ENCODE results near the gene ACOXL.
"Not testable (repeated sequence)": the region's sequence is repeated elsewhere in the genome, so short reads cannot be mapped to it uniquely, and the experiment has no call there.

ACOXL gene

DNA sequence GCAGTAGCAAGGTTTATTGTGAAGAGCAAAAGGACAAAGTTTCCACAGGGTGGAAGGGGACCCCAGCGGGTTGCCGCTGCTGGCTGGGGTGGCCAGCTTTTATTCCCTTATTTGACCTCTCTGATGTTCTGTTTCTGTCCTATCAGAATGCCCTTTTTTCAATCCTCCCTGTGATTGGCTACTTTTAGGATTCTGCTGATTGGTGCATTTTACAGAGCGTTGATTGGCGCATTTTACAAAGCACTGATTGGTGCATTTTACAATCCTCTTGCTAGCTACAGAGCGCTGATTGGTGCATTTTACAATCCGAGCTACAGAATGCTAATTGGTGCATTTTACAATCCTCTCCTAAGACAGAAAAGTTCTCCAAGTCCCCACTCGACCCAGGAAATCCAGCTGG lies 123.5 kb downstream of the ACOXL start:
- DNase-seq (ENCODE audit: low spot score): not testable (repeated sequence)

DNA sequence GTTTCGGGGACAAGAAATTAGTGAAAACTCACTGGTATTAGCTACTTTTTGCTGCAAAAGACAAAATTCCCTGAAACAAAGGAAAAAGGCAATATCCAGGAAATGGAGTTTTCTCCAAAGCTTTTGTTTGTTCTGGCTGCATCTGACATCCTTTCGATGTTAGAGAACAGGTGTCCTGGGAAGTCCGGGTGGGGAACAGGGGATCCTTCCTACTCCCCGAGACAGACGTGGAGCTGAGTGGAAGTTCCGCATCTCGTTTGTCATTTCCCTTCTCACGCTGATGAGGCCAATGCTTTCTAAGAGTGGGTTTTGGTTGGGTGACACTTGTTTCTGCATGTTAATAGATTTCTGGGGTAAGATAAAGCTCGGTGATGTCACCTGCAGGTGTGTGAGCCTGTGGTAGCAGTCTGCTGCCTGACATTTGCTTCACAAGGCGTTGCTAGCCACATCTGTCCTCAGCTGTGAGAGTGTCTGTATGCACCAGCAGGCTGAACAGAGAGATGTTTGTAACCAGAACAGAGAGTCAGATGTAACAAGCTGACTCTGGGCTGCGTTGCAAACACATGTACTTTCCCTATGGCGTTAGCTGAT lies 125.9 kb downstream of the ACOXL start:
- peak; percentile 84 for DNase-seq (ENCODE audit: low spot score)

- no peak for DNase-seq (ENCODE audit: low spot score)
These were observed 126.8 kb downstream of the ACOXL start for GRCh38 chr2:110858993-110859701.

DNA sequence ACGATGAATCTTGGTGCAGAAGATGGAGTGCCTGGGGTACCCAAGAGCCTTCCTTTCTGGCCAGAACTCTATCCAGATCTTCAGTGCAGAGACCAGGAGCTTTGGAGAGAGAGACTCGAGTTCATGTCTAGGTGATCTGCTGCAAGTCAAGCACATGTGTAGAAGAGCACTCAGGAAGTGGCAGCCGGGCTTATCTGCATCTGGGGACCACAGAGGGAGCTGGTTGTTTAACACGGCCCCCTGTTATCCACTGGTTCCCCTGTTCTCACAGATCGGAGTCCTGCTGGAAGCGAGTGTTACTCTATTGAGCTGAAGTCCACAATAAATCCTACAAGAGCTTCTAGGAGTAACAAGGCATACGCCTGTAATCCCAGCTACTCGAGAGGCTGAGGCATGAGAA lies 128.3 kb downstream of the ACOXL start:
- DNase-seq (ENCODE audit: low spot score): no peak

GRCh38 chr2:110861616-110862260 lies 129.4 kb downstream of the ACOXL start:
- no peak for DNase-seq (ENCODE audit: low spot score)

DNA sequence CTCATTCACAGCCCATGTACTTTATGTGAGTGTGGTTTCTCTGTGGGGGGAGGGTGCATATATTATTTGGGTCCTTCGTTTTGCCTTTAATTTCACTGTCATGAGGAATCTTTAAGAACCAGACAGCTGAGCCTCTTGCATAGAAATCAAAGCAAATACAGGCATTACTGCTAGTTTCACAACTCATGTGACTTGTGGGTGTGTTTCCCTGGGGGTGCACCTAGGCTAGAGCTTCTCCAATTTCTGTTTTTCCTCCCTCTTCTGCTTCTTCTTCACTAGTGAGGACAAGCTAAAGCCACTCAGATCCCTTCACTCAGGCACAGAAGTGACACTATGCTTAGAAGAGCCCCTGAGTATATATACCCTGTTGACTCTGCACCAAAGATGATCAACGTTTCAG lies 131.4 kb downstream of the ACOXL start:
- no peak for DNase-seq (ENCODE audit: low spot score)

- DNase-seq (ENCODE audit: low spot score): no peak
These were observed 131.8 kb downstream of the ACOXL start for GRCh38 chr2:110864176-110864575.

DNA sequence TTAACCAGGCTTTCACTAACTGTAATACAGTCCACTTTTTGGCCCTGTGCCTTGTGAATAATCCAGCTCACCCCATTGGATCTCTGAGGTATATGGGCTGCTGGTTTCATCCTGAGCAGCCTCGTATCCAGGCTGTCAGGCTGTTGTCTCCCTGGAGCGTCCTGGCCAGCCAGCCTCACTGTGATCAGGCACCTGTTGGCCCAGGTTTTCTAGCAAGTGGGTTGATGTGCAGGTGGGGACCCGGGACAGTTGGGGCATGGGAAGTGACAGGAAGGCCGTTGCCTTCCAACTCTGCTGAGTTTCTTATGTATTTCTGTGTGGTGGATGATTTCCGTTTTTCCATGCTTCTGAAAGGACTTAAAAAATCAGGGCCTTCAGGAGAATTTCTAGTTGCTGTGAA lies 132.4 kb downstream of the ACOXL start:
- DNase-seq (ENCODE audit: low spot score): no peak

DNA sequence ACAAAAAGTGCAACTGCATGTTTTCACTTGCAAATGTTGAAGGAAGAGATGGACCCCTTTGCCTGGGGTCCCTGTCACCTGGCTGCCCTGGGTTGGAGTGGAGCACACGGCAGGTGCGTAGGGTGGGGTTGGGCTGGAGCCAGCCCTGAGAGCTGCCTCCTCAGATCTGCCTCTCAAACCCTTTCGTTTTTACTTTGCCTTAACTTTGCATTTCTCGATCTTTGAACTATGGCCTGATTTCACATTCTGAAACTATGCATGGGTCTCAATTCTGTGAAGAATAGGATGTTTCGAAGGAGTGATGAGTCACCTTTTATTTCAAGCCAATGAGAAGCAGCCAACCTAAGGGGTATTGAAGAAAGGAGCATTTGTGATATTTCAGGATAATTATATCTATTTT lies 132.8 kb downstream of the ACOXL start:
- peak; percentile 58 for DNase-seq (ENCODE audit: low spot score)

- no peak for DNase-seq (ENCODE audit: low spot score)
These were observed 133.7 kb downstream of the ACOXL start for GRCh38 chr2:110866045-110866444.

- no peak for DNase-seq (ENCODE audit: low spot score)
These were observed 134.1 kb downstream of the ACOXL start for GRCh38 chr2:110866466-110866865.

- no peak for DNase-seq (ENCODE audit: low spot score)
These were observed 134.7 kb downstream of the ACOXL start for GRCh38 chr2:110867078-110867477.

GRCh38 chr2:110868971-110869370 lies 136.6 kb downstream of the ACOXL start:
- DNase-seq (ENCODE audit: low spot score): no peak

- DNase-seq (ENCODE audit: low spot score): no peak
These were observed 137.4 kb downstream of the ACOXL start for GRCh38 chr2:110869472-110870446.

DNA sequence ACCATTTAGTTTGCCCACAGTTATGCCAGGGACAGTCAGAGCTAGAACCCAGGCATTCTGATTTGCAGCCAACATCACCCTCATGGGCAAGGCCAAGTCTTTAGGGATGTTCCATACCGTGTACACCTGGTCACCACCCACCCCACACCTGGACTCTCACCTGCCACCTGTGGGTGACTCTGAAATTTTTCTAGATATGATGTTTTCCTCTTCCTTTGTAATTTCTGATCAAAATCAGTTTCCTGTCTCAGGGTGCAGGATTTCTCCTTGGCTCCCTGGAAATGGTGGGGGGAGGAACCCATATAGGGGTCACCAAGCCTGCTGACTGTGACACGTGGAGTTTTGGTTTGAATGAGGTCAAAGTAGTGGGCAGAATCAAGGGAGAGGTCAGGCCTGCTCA lies 138.2 kb downstream of the ACOXL start:
- DNase-seq (ENCODE audit: low spot score): no peak

- no peak for DNase-seq (ENCODE audit: low spot score)
These were observed 139.3 kb downstream of the ACOXL start for GRCh38 chr2:110871637-110872036.

DNA sequence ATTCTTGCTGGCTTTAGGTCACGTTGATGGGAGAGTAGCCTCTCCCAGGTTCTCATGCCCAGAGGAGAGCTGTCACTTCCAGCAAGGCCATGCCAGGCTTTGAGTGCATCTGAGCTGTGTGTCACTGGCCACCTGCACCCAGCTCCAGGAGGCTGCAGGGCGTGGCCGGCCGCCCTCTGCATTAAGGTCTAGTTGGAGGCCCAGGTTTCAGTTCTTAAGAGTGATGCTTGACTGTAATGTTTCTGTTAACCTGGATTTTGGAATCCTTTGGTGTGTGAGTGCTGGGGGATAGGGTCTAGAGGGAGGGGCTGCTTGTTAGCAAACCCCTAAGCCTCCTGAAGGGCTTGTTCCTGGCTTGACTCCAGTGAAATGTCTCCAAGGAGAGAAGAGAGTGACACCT lies 140.1 kb downstream of the ACOXL start:
- DNase-seq (ENCODE audit: low spot score): no peak

DNA sequence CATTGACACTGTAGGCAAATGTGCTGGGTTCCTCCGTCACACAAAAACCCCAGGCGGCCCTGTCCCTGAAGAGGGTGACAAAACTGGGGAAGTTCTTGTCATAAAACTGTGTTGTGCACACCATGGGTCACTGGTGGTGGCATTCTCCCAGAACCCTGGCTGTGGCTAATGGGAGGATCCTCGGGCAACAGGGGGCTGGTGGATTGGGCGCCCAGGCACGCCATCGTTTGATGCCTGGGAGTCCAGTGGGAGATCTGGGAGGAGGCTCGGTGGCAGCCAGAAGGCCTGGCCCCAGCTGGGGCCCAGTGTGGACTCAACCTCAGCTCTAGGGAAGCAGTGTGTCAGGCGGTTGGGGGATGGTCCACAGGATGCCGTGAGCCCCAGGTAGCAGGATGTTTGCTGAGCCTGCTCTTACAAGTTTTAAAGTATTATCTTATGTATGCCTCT lies 140.7 kb downstream of the ACOXL start:
- no peak for DNase-seq (ENCODE audit: low spot score)

DNA sequence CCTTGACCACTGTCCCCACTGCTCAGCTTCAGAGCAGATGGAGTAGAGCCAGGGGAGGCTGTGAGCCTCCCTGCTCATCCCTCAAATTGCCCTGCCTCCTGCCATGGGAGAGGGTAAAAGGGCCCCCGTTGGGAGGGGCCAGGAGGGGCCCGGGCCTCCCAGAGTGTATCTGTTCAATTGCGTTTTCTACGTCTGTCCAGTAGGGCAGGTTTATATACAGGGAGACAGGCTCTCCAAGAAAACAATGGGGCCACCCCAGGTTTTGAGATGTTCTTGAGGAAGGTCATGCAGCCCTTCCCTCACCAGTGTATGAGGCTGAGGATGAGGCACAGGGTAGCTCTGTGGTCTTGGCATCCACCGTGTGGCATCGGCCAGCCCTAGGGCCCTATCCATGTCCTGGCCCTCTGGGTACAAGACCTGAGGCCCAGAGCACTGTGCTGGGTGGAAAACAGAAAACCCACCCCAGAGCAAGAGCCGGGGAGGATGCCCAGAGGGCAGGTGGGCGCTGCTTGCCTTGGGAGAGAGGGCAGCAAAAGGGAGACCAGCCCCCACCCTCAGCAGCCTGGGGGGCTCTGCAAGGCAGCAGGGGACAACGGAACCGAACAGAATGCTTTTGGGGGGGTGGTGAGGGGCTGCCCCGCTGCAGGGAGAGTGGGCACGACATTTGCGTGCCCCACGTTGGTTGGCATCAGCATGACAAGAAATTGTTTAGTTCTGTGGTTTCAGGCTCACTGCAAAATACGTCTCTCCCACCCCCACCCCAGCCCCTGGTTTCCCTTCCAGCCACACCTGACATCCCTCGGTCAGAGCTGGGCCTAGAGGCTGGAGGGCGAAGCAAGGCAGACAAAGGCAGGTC lies 141.5 kb downstream of the ACOXL start:
- no peak for DNase-seq (ENCODE audit: low spot score)

DNA sequence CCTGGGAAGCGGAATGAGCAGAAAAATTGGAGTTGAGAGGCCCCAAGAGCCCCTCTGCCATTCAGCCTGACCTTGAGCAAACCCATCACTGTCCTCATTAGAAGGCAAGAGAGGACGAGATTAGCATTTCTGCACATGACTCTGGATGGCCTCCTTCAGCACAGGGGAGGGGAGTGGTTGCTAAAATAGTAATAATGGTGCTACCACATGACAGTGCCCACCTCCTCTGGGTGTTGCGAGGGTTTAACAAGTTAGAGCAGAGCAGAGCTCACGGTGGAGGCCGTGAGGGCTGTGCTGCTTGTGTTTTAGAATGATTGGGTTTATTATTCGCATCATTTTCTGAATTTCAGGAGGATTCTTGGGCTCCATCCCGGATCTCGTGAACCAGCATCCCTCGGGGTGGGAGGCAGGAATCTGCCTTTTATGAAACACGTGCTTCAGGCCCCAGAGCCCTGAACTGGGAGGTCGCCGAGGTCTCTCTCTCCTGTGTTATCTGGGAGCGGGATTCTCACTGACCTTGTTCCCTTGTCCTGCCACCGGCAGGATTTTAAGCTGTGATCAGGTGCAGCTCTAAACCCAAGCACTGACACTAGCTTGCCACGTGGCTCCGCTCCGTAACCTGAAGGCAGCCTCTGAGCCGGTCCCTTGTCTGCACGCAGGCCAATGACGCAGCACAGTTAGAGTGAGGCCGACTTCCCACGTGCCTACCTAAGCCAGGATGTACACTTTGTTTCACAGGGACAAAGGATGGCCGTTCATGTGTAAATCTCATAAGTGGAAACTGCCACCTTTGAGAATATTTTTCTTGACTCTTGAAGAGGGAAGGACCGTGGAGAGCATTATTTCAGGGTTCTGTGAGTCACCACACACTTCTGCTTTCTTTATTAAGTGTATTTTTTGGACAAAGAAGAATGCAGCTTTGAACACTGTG lies 142.3 kb downstream of the ACOXL start:
- DNase-seq (ENCODE audit: low spot score): no peak
